ENCODE data around the gene SLC7A6.

SLC7A6 gene

GRCh38 chr16:68345958-68346635, 81.8 kb downstream of the SLC7A6 start:
- no peak for DNase-seq

- DNase-seq, result no peak
Measured at GRCh38 chr16:68346892-68347480, 82.7 kb downstream of the SLC7A6 start.

- DNase-seq, result no peak
Measured at GRCh38 chr16:68347605-68348004, 83.3 kb downstream of the SLC7A6 start.

GRCh38 chr16:68348639-68349445, 84.5 kb downstream of the SLC7A6 start:
- DNase-seq, result no peak

- no peak for DNase-seq
Measured at GRCh38 chr16:68349838-68350410, 85.6 kb downstream of the SLC7A6 start.

GRCh38 chr16:68350813-68351350, 86.6 kb downstream of the SLC7A6 start:
- DNase-seq, result no peak
